Thymus (tissue), 11 donors: Measurements from ENCODE around the gene DGKH. TPM values are rescaled to one million over a fixed set of nuclear protein-coding genes. Genes with fewer than 3 reads are reported as not detected.
"Not testable (repeated sequence)": the region's sequence is repeated elsewhere in the genome, so short reads cannot be mapped to it uniquely, and the experiment has no call there.

ENCODE experiments used
- DNase-seq, 9 donors: peaks; one replicate each; pipeline ENCODE4 v3.0.0-alpha.2; 2013; ENCODE audit warnings: low spot score in 9 of 9, low read depth in 6 of 9, missing footprints in 1 of 9
- H3K27ac ChIP-seq, 2 donors: one replicate each; pipeline ENCODE4 v1.5.1; 2013; ENCODE audit warnings: control low read depth in 1 of 2, low read depth in 1 of 2, low read length in 1 of 2, mild to moderate bottlenecking in 1 of 2, moderate library complexity in 1 of 2
- H3K27me3 ChIP-seq, 2 donors: one replicate each; pipeline ENCODE4 v1.5.1; 2013; ENCODE audit warnings: low read length in 1 of 2; ENCODE audit not compliant: control insufficient read depth in 2 of 2, insufficient read depth in 1 of 2
- H3K36me3 ChIP-seq, 2 donors: one replicate each; pipeline ENCODE4 v1.5.1; 2013; ENCODE audit warnings: low read length in 1 of 2, mild to moderate bottlenecking in 1 of 2, moderate library complexity in 1 of 2; ENCODE audit not compliant: control insufficient read depth in 2 of 2, insufficient read depth in 2 of 2
- H3K4me1 ChIP-seq, 2 donors: one replicate each; pipeline ENCODE4 v1.5.1; 2013; ENCODE audit warnings: low read length in 2 of 2; ENCODE audit not compliant: control insufficient read depth in 2 of 2, insufficient read depth in 2 of 2
- H3K4me3 ChIP-seq, 2 donors: one replicate each; pipeline ENCODE4 v1.5.1; 2013; ENCODE audit warnings: low read length in 2 of 2, control low read depth in 1 of 2, mild to moderate bottlenecking in 1 of 2
- H3K9me3 ChIP-seq, 2 donors: one replicate each; pipeline ENCODE4 v1.5.1; 2013; ENCODE audit warnings: low read length in 1 of 2, mild to moderate bottlenecking in 1 of 2; ENCODE audit not compliant: control insufficient read depth in 2 of 2, insufficient read depth in 1 of 2
- WGBS: extraction: QIAGEN DNeasy Blood & Tissue Kit; methylation state at CpG from one replicate; pipeline ENCODE4 v1.1.7; 2013; 5-methylcytosine and 5-hydroxymethylcytosine counted together
- polyA plus RNA-seq: library from polyadenylated mRNA; stranded (reverse); fragments of 200-250 nt; gene quantifications from one replicate; pipeline ENCODE4 v1.2.3, GENCODE V29; 2013
- total RNA-seq: library from RNA; stranded (reverse); fragments of 120-200 nt; gene quantifications from one replicate; pipeline ENCODE4 v1.2.4, GENCODE V29; 2013
- donor health status: healthy.

DGKH gene
- total and polyA plus RNA-seq, 2 donors = 5.3 to 5.9 TPM

DNA sequence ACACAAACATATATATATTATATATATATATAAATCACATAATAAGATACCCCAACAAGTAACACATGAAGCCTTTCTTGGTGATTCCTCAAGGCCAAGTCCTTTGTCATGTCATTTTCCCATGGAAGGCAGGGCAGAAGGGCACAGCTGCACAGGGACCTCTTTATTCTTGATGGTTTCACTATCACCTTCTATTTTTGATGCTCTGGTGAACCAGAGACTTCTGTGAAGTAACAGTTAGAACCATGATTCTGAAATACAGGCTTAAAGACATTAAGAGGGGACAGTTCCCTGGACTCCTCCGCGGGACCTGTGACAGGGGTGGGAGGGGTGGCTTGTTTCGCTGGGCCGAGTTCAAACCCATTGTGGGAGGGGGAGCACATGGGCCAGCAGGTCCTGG lies 104.0 kb downstream of the DGKH start:
- Histone ChIP-seq H3K36me3 (peaks cover 6 to 12% of the 10 kb centered on the region in 2 donors), H3K9me3 (no peaks in the 10 kb centered on the region), H3K4me1 (peaks cover 0 to 7% of the 10 kb centered on the region in 2 donors), H3K27me3 (no peaks in the 10 kb centered on the region), H3K4me3 (no peak overlapping the region), H3K27ac (no peak overlapping the region)
- WGBS = 98% methylated on average over 4 of the region's 4 CpGs
- no peak for DNase-seq

DNA sequence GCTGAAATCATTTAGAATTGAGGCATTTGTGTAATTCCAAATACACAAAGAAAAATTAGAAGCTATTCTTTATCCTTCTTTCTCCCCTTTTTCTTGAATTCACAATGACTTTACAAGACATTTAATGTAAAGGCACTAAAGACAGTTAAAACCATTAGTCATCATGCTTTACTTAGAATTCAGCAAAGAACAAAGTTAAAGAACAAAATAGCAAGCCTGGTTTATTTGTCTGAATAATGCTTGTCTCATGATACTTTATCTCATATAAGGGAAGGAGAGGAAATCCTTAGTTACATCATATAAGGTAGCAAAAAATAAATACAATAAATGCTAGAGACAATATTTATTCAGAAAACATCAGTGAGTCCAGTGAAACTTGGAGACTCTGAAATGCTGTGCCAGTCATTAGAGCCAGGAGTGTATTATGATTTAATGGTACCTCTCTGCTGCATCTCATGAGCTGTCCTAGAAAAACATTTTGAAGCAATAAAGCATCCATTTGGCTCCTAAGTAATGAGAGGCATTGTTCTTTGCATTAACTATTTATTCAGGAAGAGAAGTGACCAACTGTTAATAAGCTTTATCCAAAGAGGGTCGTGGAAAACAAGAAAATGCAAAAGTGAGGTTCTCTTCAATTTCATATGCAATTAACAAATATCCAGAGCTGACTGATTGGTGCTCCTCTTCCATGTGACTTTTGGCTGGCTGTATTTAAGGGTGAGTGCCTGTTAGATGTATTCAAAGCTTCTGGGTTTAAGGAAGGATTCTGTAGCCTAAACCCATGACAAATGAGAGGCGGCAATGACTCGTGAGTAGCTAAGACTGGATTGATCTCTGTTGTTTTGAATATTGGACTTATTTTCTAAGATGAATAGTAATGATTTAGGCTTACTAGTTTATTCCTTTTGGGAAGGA lies 105.0 kb downstream of the DGKH start:
- no peaks in the 10 kb centered on the region for H3K9me3 ChIP-seq
- peaks cover 6 to 13% of the 10 kb centered on the region in 2 donors for H3K36me3 ChIP-seq
- WGBS = 98% methylated on average over 3 of the region's 3 CpGs
- no peak for DNase-seq
- peaks cover 0 to 6% of the 10 kb centered on the region in 2 donors for H3K4me1 ChIP-seq
- H3K4me3 ChIP-seq = no peak overlapping the region
- H3K27ac ChIP-seq = no peak overlapping the region
- H3K27me3 ChIP-seq = no peaks in the 10 kb centered on the region

- 98% methylated on average over 3 of the region's 3 CpGs for WGBS
- DNase-seq = no peak
- Histone ChIP-seq H3K27me3 (no peaks in the 10 kb centered on the region), H3K4me1 (no peaks in the 10 kb centered on the region), H3K4me3 (no peak overlapping the region), H3K27ac (no peak overlapping the region), H3K36me3 (peaks cover 7 to 24% of the 10 kb centered on the region in 2 donors), H3K9me3 (no peaks in the 10 kb centered on the region)
Observed at GRCh38 chr13:42155251-42155650, 106.8 kb downstream of the DGKH start.

DNA sequence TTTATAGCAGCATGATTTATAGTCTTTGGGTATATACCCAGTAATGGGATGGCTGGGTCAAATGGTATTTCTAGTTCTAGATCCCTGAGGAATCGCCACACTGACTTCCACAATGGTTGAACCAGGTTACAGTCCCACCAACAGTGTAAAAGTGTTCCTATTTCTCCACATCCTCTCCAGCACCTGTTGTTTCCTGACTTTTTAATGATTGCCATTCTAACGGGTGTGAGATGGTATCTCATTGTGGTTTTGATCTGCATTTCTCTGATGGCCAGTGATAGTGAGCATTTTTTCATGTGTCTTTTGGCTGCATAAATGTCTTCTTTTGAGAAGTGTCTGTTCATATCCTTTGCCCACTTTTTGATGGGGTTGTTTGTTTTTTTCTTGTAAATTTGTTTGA lies 114.9 kb downstream of the DGKH start:
- H3K27ac ChIP-seq, H3K27me3 ChIP-seq, DNase-seq, H3K4me3 ChIP-seq, H3K4me1 ChIP-seq, H3K9me3 ChIP-seq: not testable (repeated sequence)
- WGBS = 26% methylated on average over 1 of the region's 2 CpGs
- H3K36me3 ChIP-seq = peaks cover 12 to 27% of the 10 kb centered on the region in 2 donors

- H3K36me3 ChIP-seq = peaks cover 15 to 27% of the 10 kb centered on the region in 2 donors
Observed at GRCh38 chr13:42163910-42164309, 115.5 kb downstream of the DGKH start.

DNA sequence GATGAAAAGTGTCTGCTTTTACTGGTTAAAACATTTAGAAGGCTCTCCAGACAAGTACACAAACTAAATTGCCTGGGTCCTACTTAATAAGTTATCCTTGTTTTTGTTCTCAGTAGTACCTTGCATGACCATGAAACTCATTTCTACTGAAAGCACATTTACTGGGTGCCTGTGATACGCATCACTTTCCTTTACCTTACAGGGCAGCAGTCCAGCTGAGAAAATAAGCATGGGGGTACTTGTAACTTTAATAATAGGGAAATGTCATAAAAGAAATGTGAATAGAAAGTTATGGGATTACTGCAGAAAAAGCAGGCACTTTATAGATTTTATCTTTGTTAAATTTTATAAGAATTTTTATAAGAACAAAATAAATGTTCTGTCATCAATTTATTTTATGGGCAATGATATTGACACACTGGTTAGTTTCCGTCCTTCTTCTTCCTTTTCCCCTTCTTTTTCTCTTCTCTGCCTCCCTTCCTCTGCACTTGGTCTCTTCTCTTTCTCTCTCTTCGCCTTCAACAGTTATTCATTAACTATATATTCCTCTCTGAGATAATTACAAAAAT lies 116.2 kb downstream of the DGKH start:
- H3K27ac ChIP-seq = no peak overlapping the region
- H3K9me3 ChIP-seq = no peaks in the 10 kb centered on the region
- H3K4me3 ChIP-seq = no peak overlapping the region
- no peak for DNase-seq
- no peaks in the 10 kb centered on the region for H3K27me3 ChIP-seq
- H3K4me1 ChIP-seq = no peaks in the 10 kb centered on the region
- WGBS = 78% methylated on average over 3 of the region's 3 CpGs
- peaks cover 15 to 30% of the 10 kb centered on the region in 2 donors for H3K36me3 ChIP-seq

More at GRCh38 chr13:42163910-42164309, 115.5 kb downstream of the DGKH start:
- H3K4me3 ChIP-seq, H3K4me1 ChIP-seq, H3K9me3 ChIP-seq, H3K27ac ChIP-seq, DNase-seq, H3K27me3 ChIP-seq: not testable (repeated sequence)

DNA sequence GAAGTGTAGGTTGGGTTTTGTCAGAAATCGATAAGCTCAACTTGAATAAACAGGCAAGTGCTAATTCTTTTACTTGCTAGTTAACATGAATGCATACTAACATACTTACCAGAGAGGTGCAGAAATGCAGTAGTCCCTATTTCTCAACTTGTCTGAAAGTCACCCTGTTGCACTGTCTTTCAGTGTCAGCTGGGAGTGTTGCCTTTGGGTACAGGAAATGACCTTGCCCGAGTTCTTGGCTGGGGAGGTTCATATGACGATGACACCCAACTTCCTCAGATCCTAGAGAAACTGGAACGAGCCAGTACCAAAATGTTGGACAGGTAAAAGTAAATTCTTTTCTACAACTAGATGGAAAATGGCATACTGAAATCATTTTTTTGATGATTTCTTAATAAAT lies 120.0 kb downstream of the DGKH start:
- no peak for DNase-seq
- H3K36me3 ChIP-seq = peaks cover 8 to 21% of the 10 kb centered on the region in 2 donors
- H3K27me3 ChIP-seq = no peaks in the 10 kb centered on the region
- H3K9me3 ChIP-seq = no peaks in the 10 kb centered on the region
- no peak overlapping the region for H3K27ac ChIP-seq
- no peaks in the 10 kb centered on the region for H3K4me1 ChIP-seq
- no peak overlapping the region for H3K4me3 ChIP-seq
- WGBS = 97% methylated on average over 4 of the region's 4 CpGs

- WGBS = 98% methylated on average over 5 of the region's 5 CpGs
Observed at GRCh38 chr13:42170029-42170428, 121.6 kb downstream of the DGKH start.

DNA sequence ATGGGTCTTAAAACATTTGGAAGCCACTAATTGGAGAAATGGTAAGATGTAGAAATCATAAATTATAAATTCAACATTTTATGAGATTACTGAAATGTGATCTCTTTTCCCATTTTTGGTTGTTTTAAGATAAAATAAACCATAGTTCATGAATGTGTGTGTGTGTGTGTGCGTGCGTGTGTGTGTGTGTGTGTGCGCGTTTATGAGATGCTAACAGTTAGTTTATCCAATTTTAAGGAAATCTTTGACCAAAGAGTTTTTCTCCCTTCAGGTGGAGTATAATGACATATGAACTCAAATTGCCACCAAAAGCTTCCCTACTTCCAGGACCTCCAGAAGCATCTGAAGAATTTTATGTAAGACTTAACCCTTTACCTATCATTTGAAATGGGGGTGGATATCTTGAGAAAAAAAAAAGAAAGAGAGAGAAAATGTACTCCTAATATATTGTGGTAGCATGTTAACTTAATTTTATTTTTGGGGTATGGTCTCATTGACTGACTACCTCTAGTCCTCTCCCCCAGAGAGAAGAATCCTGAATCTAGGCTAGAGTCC lies 125.4 kb downstream of the DGKH start:
- no peak for DNase-seq
- no peak overlapping the region for H3K4me3 ChIP-seq
- no peaks in the 10 kb centered on the region for H3K27me3 ChIP-seq
- no peak overlapping the region for H3K27ac ChIP-seq
- 97% methylated on average over 4 of the region's 4 CpGs for WGBS
- H3K36me3 ChIP-seq = peaks cover 3 to 18% of the 10 kb centered on the region in 2 donors
- no peaks in the 10 kb centered on the region for H3K9me3 ChIP-seq
- H3K4me1 ChIP-seq = no peaks in the 10 kb centered on the region

More at GRCh38 chr13:42170029-42170428, 121.6 kb downstream of the DGKH start:
- Histone ChIP-seq H3K27ac (no peak overlapping the region), H3K36me3 (peaks cover 11 to 21% of the 10 kb centered on the region in 2 donors), H3K4me3 (no peak overlapping the region), H3K4me1 (no peaks in the 10 kb centered on the region), H3K9me3 (no peaks in the 10 kb centered on the region), H3K27me3 (no peaks in the 10 kb centered on the region)
- DNase-seq = no peak
